IMR-90 (cell line): ENCODE results near the gene ANP32B. TPM values are rescaled to one million over a fixed set of nuclear protein-coding genes. Genes with fewer than 3 reads are reported as not detected.

Experiments used
- ATAC-seq: fragments of 200-7000 bp; cut with Tn5 transposase; 2 replicates; pipeline ENCODE4 v1.9.1; 2020; ENCODE audit warnings: low read depth, mild to moderate bottlenecking, moderate library complexity
- BruUV-seq: library from RNA; stranded (reverse); fragments of 400-500 nt; replicated peaks from 2 replicates; lab custom pipeline; 2021; lab: Mats Ljungman, UMichigan
- CTCF ChIA-PET: fragments of 300-600 bp; formaldehyde crosslinking; extraction: SDS; loops from one replicate; lab custom pipeline; 2021; ENCODE audit warnings: antibody characterized with exemption; lab: Yijun Ruan, JAX
- POLR2A ChIA-PET: fragments of 300-600 bp; sonication (Branson Sonifier 250); formaldehyde crosslinking; loops from one replicate; lab custom pipeline; 2022; ENCODE audit warnings: antibody characterized with exemption; ENCODE audit not compliant: unreplicated experiment; lab: Charles Lee
- DNase-seq: peaks from one replicate; pipeline ENCODE4 v3.0.0; 2013
- H2AFZ ChIP-seq: replicated peaks from 2 replicates; pipeline ENCODE3; 2013; ENCODE audit warnings: low read length, mild to moderate bottlenecking; ENCODE audit not compliant: poor library complexity
- H2AK5ac ChIP-seq: 2 replicates; pipeline ENCODE4 v1.6.1; 2013; ENCODE audit warnings: low read depth, low read length, inconsistent platforms
- H2AK9ac ChIP-seq: replicated peaks from 2 replicates; pipeline ENCODE3; 2013; ENCODE audit warnings: mild to moderate bottlenecking, low read depth, low read length, moderate library complexity; ENCODE audit not compliant: poor library complexity
- H2BK120ac ChIP-seq: 2 replicates; pipeline ENCODE4 v1.6.1; 2013; ENCODE audit warnings: low read depth, low read length, inconsistent platforms
- H2BK15ac ChIP-seq: 3 replicates; pipeline ENCODE4 v1.6.1; 2013; ENCODE audit warnings: low read depth, low read length, inconsistent platforms
- H2BK20ac ChIP-seq: 2 replicates; pipeline ENCODE4 v1.6.1; 2013; ENCODE audit warnings: low read depth, mild to moderate bottlenecking, inconsistent platforms, low read length, moderate library complexity
- H2BK5ac ChIP-seq: 2 replicates; pipeline ENCODE4 v1.6.1; 2013; ENCODE audit warnings: mild to moderate bottlenecking, low read depth, low read length, inconsistent platforms; ENCODE audit not compliant: poor library complexity, severe bottlenecking
- H3K14ac ChIP-seq: replicated peaks from 2 replicates; pipeline ENCODE4 v1.6.1; 2013; ENCODE audit warnings: low read depth, low read length, inconsistent platforms
- H3K18ac ChIP-seq: 2 replicates; pipeline ENCODE4 v1.6.1; 2013; ENCODE audit warnings: low read depth, low read length, control low read depth
- H3K23ac ChIP-seq: 2 replicates; pipeline ENCODE4 v1.6.1; 2013; ENCODE audit warnings: low read depth, low read length, inconsistent platforms
- H3K27ac ChIP-seq: 2 replicates; pipeline ENCODE4 v1.5.1; 2013; ENCODE audit warnings: mild to moderate bottlenecking, control low read depth, low read length; ENCODE audit not compliant: insufficient read depth
- H3K27me3 ChIP-seq: 2 replicates; pipeline ENCODE4 v1.6.1; 2013; ENCODE audit warnings: low read length; ENCODE audit not compliant: control insufficient read depth, insufficient read depth
- H3K36me3 ChIP-seq: 2 replicates; pipeline ENCODE4 v1.6.1; 2013; ENCODE audit warnings: low read length, mixed read lengths; ENCODE audit not compliant: control insufficient read depth, insufficient read depth
- H3K4ac ChIP-seq: 2 replicates; pipeline ENCODE4 v1.6.1; 2013; ENCODE audit warnings: low read depth, low read length, inconsistent platforms
- H3K4me1 ChIP-seq: 2 replicates; pipeline ENCODE4 v1.6.1; 2013; ENCODE audit warnings: low read length, mixed read lengths; ENCODE audit not compliant: control insufficient read depth, insufficient read depth
- H3K4me2 ChIP-seq: 2 replicates; pipeline ENCODE4 v1.6.1; 2013; ENCODE audit warnings: low read depth, mild to moderate bottlenecking, control low read depth, low read length, moderate library complexity
- H3K4me3 ChIP-seq: 2 replicates; pipeline ENCODE4 v1.5.1; 2013; ENCODE audit warnings: low read depth, mild to moderate bottlenecking, control low read depth, low read length, moderate library complexity; ENCODE audit not compliant: insufficient read depth
- H3K56ac ChIP-seq: 2 replicates; pipeline ENCODE4 v1.6.1; 2013; ENCODE audit warnings: low read length, inconsistent platforms; ENCODE audit not compliant: insufficient read depth; ENCODE audit errors: extremely low read depth
- H3K79me1 ChIP-seq, 2 experiments: 2 replicates each; pipeline ENCODE4 v1.6.1; 2013; ENCODE audit warnings: low read length in 2 of 2, inconsistent platforms in 1 of 2, low read depth in 1 of 2
- H3K9ac ChIP-seq: 2 replicates; pipeline ENCODE4 v1.6.1; 2013; ENCODE audit warnings: low read depth, low read length, control low read depth
- H3K9me1 ChIP-seq: 2 replicates; pipeline ENCODE4 v1.6.1; 2013; ENCODE audit warnings: low read length, inconsistent platforms; ENCODE audit not compliant: insufficient read depth
- H3K9me3 ChIP-seq: 2 replicates; pipeline ENCODE4 v1.6.1; 2013; ENCODE audit warnings: low read length; ENCODE audit not compliant: control insufficient read depth, insufficient read depth
- H4K20me1 ChIP-seq: 2 replicates; pipeline ENCODE4 v1.6.1; 2013; ENCODE audit warnings: low read length, inconsistent platforms; ENCODE audit not compliant: insufficient read depth
- H4K5ac ChIP-seq: 2 replicates; pipeline ENCODE4 v1.6.1; 2013; ENCODE audit warnings: mild to moderate bottlenecking, low read depth, low read length, control low read depth
- H4K8ac ChIP-seq, 2 experiments: 2 replicates each; pipeline ENCODE4 v1.6.1; 2013; ENCODE audit warnings: low read depth in 2 of 2, low read length in 2 of 2, control low read depth in 1 of 2, inconsistent platforms in 1 of 2
- H4K91ac ChIP-seq: 2 replicates; pipeline ENCODE4 v1.6.1; 2013; ENCODE audit warnings: low read depth, low read length, inconsistent platforms; ENCODE audit not compliant: insufficient read depth
- BHLHE40 ChIP-seq: fragments of 150-350 bp; IDR thresholded peaks from 2 replicates; pipeline ENCODE4 v1.6.1; 2016; ENCODE audit warnings: mild to moderate bottlenecking, low read depth, low read length
- CEBPB ChIP-seq: IDR thresholded peaks from 2 replicates; pipeline ENCODE4 v1.6.1; 2012; ENCODE audit warnings: low read depth, low read length, improper control_type of control experiment
- CHD1 ChIP-seq: IDR thresholded peaks from 2 replicates; pipeline ENCODE4 v1.6.1; 2012; ENCODE audit warnings: low read depth, low read length, improper control_type of control experiment
- CTCF ChIP-seq: conservative IDR thresholded peaks from 2 replicates; pipeline ENCODE4 v1.5.1; 2012; ENCODE audit warnings: mild to moderate bottlenecking, low read depth, low read length, improper control_type of control experiment
- FOS ChIP-seq: fragments of 150-350 bp; IDR thresholded peaks from 2 replicates; pipeline ENCODE4 v1.6.1; 2016; ENCODE audit warnings: low read depth, low read length
- MAFK ChIP-seq: IDR thresholded peaks from 2 replicates; pipeline ENCODE4 v1.6.1; 2012; ENCODE audit warnings: low read depth, low read length, improper control_type of control experiment
- MAZ ChIP-seq: IDR thresholded peaks from 2 replicates; pipeline ENCODE4 v1.6.1; 2012; ENCODE audit warnings: low read depth, mild to moderate bottlenecking, low read length, improper control_type of control experiment, moderate library complexity, borderline replicate concordance
- MXI1 ChIP-seq: IDR thresholded peaks from 2 replicates; pipeline ENCODE4 v1.6.1; 2012; ENCODE audit warnings: low read depth, mild to moderate bottlenecking, low read length, moderate library complexity, borderline replicate concordance
- POLR2A ChIP-seq: IDR thresholded peaks from 2 replicates; pipeline ENCODE4 v1.6.1; 2012; ENCODE audit warnings: mild to moderate bottlenecking, low read depth, low read length
- RAD21 ChIP-seq: IDR thresholded peaks from 2 replicates; pipeline ENCODE4 v1.6.1; 2012; ENCODE audit warnings: low read length, improper control_type of control experiment
- RCOR1 ChIP-seq: IDR thresholded peaks from 2 replicates; pipeline ENCODE4 v1.6.1; 2012; ENCODE audit warnings: mild to moderate bottlenecking, low read length, improper control_type of control experiment; ENCODE audit not compliant: insufficient replicate concordance
- RFX5 ChIP-seq: IDR thresholded peaks from 2 replicates; pipeline ENCODE4 v1.8.0; 2012; ENCODE audit warnings: low read depth, mild to moderate bottlenecking, low read length, moderate library complexity
- SMC3 ChIP-seq: fragments of 150-350 bp; IDR thresholded peaks from 2 replicates; pipeline ENCODE4 v1.6.1; 2016; ENCODE audit warnings: low read depth, mild to moderate bottlenecking, antibody characterized with exemption, low read length, moderate library complexity
- WGBS, 2 experiments: methylation state at CpG; one replicate each; pipeline versions ENCODE4 v1.1.5 to v1.1.7; 2013; ENCODE audit warnings: missing lambda C conversion rate in 2 of 2; ENCODE audit not compliant: insufficient read length in 1 of 2; ENCODE audit errors: extremely low coverage in 2 of 2; 5-methylcytosine and 5-hydroxymethylcytosine counted together
- dilution Hi-C: fragments of 300-500 bp; cut with HindIII; formaldehyde crosslinking; loops from one replicate; pipeline ENCODE4 v1.14.3; 2018; ENCODE audit warnings: low sequenced_read_pairs; ENCODE audit not compliant: unreplicated experiment
- in situ Hi-C: fragments of 300-500 bp; cut with MboI; formaldehyde crosslinking; loops from 3 replicates; pipeline ENCODE4 v1.14.3; 2019; ENCODE audit warnings: low sequenced_read_pairs, inconsistent platforms, mixed read lengths
- intact Hi-C: fragments of 100-400 bp; cut with micrococcal nuclease; formaldehyde crosslinking; loops from 2 replicates; pipeline ENCODE4 v1.10.0; 2022
- polyA plus RNA-seq, 3 experiments: library from polyadenylated mRNA; depleted of rRNA; stranded (reverse); fragments of >200 nt; gene quantifications; 2 replicates each; pipeline ENCODE4 v1.2.3, GENCODE V29; 2012; ENCODE audit warnings: low replicate concordance in 1 of 3
- total RNA-seq: library from RNA; depleted of rRNA; stranded (reverse); fragments of >200 nt; gene quantifications from 2 replicates; pipeline ENCODE4 v1.2.3, GENCODE V29; 2012
- TF ChIP-seq, protein P1 (sequence below): fragments of 150-350 bp; IDR thresholded peaks from 2 replicates; pipeline ENCODE4 v1.6.1; 2017; ENCODE audit warnings: mild to moderate bottlenecking, antibody characterized with exemption, low read length, low read depth

The ANP32B gene
- total and polyA plus RNA-seq, 2 of the 4 experiments (the other 2 are of a cell fraction): 3.9 to 46.8 TPM

GRCh38 chr9:98043915-98044314 is 60.8 kb downstream of the ANP32B start:
- Histone ChIP-seq H3K4me2 (no peak overlapping the region), H2AFZ (no peak overlapping the region), H4K8ac (no peak overlapping the region), H3K18ac (no peak overlapping the region), H4K5ac (no peak overlapping the region), H3K79me1 (no peaks in the 10 kb centered on the region), H3K56ac (no peak overlapping the region), H2AK5ac (no peak overlapping the region), H2BK5ac (no peak overlapping the region), H2BK120ac (no peak overlapping the region), H3K9me1 (no peaks in the 10 kb centered on the region), H3K36me3 (no peaks in the 10 kb centered on the region), H3K14ac (no peak overlapping the region), H2BK20ac (no peak overlapping the region), H4K20me1 (no peaks in the 10 kb centered on the region), H3K4ac (no peak overlapping the region), H3K23ac (no peak overlapping the region), H3K9ac (no peak overlapping the region), H3K4me3 (no peak overlapping the region), H2AK9ac (no peak overlapping the region), H3K9me3 (no peaks in the 10 kb centered on the region), H3K4me1 (no peaks in the 10 kb centered on the region), H4K91ac (no peak overlapping the region), H3K27ac (no peak overlapping the region), H3K27me3 (no peaks in the 10 kb centered on the region), H2BK15ac (no peak overlapping the region)
- WGBS, 2 experiments: no CpG with 5 or more reads among the region's 5 CpGs
- intact Hi-C loops (no loop called here), dilution Hi-C loops (no loop called here), in situ Hi-C loops (no loop called here)
- DNase-seq: no peak
- CTCF ChIA-PET: interaction anchor here (0.6 kb wide), 1 partner anchor 39 kb away, joined by 3 read pairs; no protein-coding TSS in a partner anchor
- ATAC-seq: no peak
- no TSS peak for BruUV-seq
- TF ChIP-seq RAD21: no peak
- no peak for TF ChIP-seq CHD1
- TF ChIP-seq MAZ: no peak
- TF ChIP-seq MXI1: no peak
- TF ChIP-seq RFX5: no peak
- no peak for TF ChIP-seq BHLHE40
- TF ChIP-seq, protein P1, sequence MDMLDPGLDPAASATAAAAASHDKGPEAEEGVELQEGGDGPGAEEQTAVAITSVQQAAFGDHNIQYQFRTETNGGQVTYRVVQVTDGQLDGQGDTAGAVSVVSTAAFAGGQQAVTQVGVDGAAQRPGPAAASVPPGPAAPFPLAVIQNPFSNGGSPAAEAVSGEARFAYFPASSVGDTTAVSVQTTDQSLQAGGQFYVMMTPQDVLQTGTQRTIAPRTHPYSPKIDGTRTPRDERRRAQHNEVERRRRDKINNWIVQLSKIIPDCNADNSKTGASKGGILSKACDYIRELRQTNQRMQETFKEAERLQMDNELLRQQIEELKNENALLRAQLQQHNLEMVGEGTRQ: no peak
- TF ChIP-seq RCOR1: no peak
- no peak for TF ChIP-seq POLR2A
- no peak for TF ChIP-seq MAFK
- no peak for TF ChIP-seq FOS
- TF ChIP-seq CTCF: no peak
- no peak for TF ChIP-seq SMC3
- TF ChIP-seq CEBPB: no peak
- POLR2A ChIA-PET: interaction anchor here (0.6 kb wide), 1 partner anchor 24 kb away, joined by 6 read pairs; no protein-coding TSS in a partner anchor
